Hepatocyte (in vitro differentiated cells): ENCODE measurements around the gene EQTN. TPM values are rescaled to one million over a fixed set of nuclear protein-coding genes. Genes with fewer than 3 reads are reported as not detected.
A peak's percentile ranks its signal among the peaks of the same experiment; 100 is the strongest.
"Not testable (repeated sequence)": the region's sequence is repeated elsewhere in the genome, so short reads cannot be mapped to it uniquely, and the experiment has no call there.

Source experiments
- DNase-seq: peaks from one replicate; pipeline ENCODE4 v3.0.0-alpha.2; 2016; ENCODE audit warnings: low spot score
- H2AFZ ChIP-seq: fragments of 200-600 bp; sonication (generic); 2 replicates; pipeline ENCODE4 v1.6.0; 2016; ENCODE audit warnings: antibody characterized with exemption, mild to moderate bottlenecking
- H3K27ac ChIP-seq: fragments of 200-600 bp; sonication (generic); 2 replicates; pipeline ENCODE4 v1.5.1; 2016; ENCODE audit warnings: mild to moderate bottlenecking
- H3K27me3 ChIP-seq: fragments of 200-600 bp; sonication (generic); 2 replicates; pipeline ENCODE4 v1.6.1; 2016
- H3K36me3 ChIP-seq: fragments of 200-600 bp; sonication (generic); replicated peaks from 2 replicates; pipeline ENCODE4 v1.5.1; 2016; ENCODE audit warnings: low read depth; ENCODE audit not compliant: insufficient read depth
- H3K4me1 ChIP-seq: fragments of 200-600 bp; sonication (generic); 2 replicates; pipeline ENCODE4 v1.5.1; 2016; ENCODE audit warnings: mild to moderate bottlenecking, moderate library complexity; ENCODE audit not compliant: insufficient read depth
- H3K4me2 ChIP-seq: fragments of 200-600 bp; sonication (generic); 2 replicates; pipeline ENCODE4 v1.6.0; 2016
- H3K4me3 ChIP-seq: fragments of 200-600 bp; sonication (generic); 2 replicates; pipeline ENCODE4 v1.5.1; 2016; ENCODE audit warnings: mild to moderate bottlenecking
- H3K79me2 ChIP-seq: fragments of 200-600 bp; sonication (generic); 2 replicates; pipeline ENCODE4 v1.6.0; 2017; ENCODE audit warnings: mild to moderate bottlenecking
- H3K9me2 ChIP-seq: fragments of 200-600 bp; sonication (generic); replicated peaks from 2 replicates; pipeline ENCODE4 v1.6.0; 2017; ENCODE audit warnings: mild to moderate bottlenecking; ENCODE audit not compliant: insufficient read depth
- H3K9me3 ChIP-seq: fragments of 200-600 bp; sonication (generic); 2 replicates; pipeline ENCODE4 v1.5.1; 2016; ENCODE audit warnings: low read depth, mild to moderate bottlenecking
- H4K20me1 ChIP-seq: fragments of 200-600 bp; sonication (generic); 2 replicates; pipeline ENCODE4 v1.6.0; 2016; ENCODE audit warnings: mild to moderate bottlenecking; ENCODE audit not compliant: insufficient read depth, poor library complexity, severe bottlenecking
- CTCF ChIP-seq: fragments of 200-600 bp; sonication (generic); IDR thresholded peaks from 2 replicates; pipeline ENCODE4 v1.5.1; 2016; ENCODE audit warnings: antibody characterized with exemption, mild to moderate bottlenecking; ENCODE audit not compliant: poor library complexity
- EZH2 ChIP-seq: fragments of 200-600 bp; sonication (generic); IDR thresholded peaks from 2 replicates; pipeline ENCODE4 v1.6.1; 2016; ENCODE audit warnings: antibody characterized with exemption, mild to moderate bottlenecking, borderline replicate concordance
- EZH2phosphoT487 ChIP-seq: fragments of 200-600 bp; sonication (generic); IDR thresholded peaks from one replicate; pipeline ENCODE4 v1.6.1; 2018; ENCODE audit warnings: antibody characterized with exemption, mild to moderate bottlenecking, low read depth, moderate library complexity; ENCODE audit not compliant: unreplicated experiment, severe bottlenecking
- WGBS: methylation state at CpG from one replicate; pipeline ENCODE4 v1.1.6; 2016; ENCODE audit warnings: low lambda C conversion rate; ENCODE audit errors: missing lambda C conversion rate; 5-methylcytosine and 5-hydroxymethylcytosine counted together
- polyA plus RNA-seq: library from polyadenylated mRNA; unstranded; fragments of >200 nt; fragmentation: Nextera tagmentation; extraction: Ambion mirVana; gene quantifications from 2 replicates; pipeline ENCODE4 v1.2.1, GENCODE V29; 2016
- total RNA-seq: library from RNA; depleted of rRNA; stranded (reverse); fragments of >200 nt; gene quantifications from 2 replicates; pipeline ENCODE4 v1.2.3, GENCODE V29; 2014

Gene EQTN
- total and polyA plus RNA-seq, 2 experiments from 2014 or later = 1.1 TPM; not detected in 1

GRCh38 chr9:27248702-27249101 lies 48.2 kb downstream of the EQTN start:
- Histone ChIP-seq H2AFZ (no peak overlapping the region), H3K4me3 (no peak overlapping the region), H3K4me2 (no peak overlapping the region), H3K9me3 (no peaks in the 10 kb centered on the region), H3K27ac (no peak overlapping the region), H4K20me1 (no peaks in the 10 kb centered on the region), H3K36me3 (no peaks in the 10 kb centered on the region), H3K9me2 (no peaks in the 10 kb centered on the region), H3K79me2 (no peaks in the 10 kb centered on the region), H3K27me3 (no peaks in the 10 kb centered on the region), H3K4me1 (no peaks in the 10 kb centered on the region)
- DNase-seq = no peak
- TF ChIP-seq EZH2 (no peak), CTCF (no peak), EZH2phosphoT487 (no peak)

GRCh38 chr9:27247756-27248155 lies 49.2 kb downstream of the EQTN start:
- peak; percentile 76 for DNase-seq
- H3K4me2 ChIP-seq = no peak overlapping the region
- H3K9me2 ChIP-seq = no peaks in the 10 kb centered on the region
- H3K36me3 ChIP-seq = no peaks in the 10 kb centered on the region
- no peaks in the 10 kb centered on the region for H3K27me3 ChIP-seq
- H3K4me3 ChIP-seq = no peak overlapping the region
- no peaks in the 10 kb centered on the region for H3K4me1 ChIP-seq
- peak; percentile 71 for TF ChIP-seq CTCF
- no peak for TF ChIP-seq EZH2
- TF ChIP-seq EZH2phosphoT487 = no peak
- H3K9me3 ChIP-seq = no peaks in the 10 kb centered on the region
- no peaks in the 10 kb centered on the region for H3K79me2 ChIP-seq
- WGBS = 12% methylated on average over 2 of the region's 2 CpGs
- no peak overlapping the region for H3K27ac ChIP-seq
- H2AFZ ChIP-seq = no peak overlapping the region
- H4K20me1 ChIP-seq = no peaks in the 10 kb centered on the region

- not testable (repeated sequence) for H3K9me3 ChIP-seq, H3K27ac ChIP-seq, H3K36me3 ChIP-seq, H3K4me1 ChIP-seq, H4K20me1 ChIP-seq, H2AFZ ChIP-seq, H3K9me2 ChIP-seq, DNase-seq, H3K4me3 ChIP-seq, H3K27me3 ChIP-seq, H3K4me2 ChIP-seq, H3K79me2 ChIP-seq
- 86% methylated on average over 12 of the region's 12 CpGs for WGBS
Measured at GRCh38 chr9:27239648-27240047, 57.3 kb downstream of the EQTN start.

Other genes with a start within 250 kb of the EQTN start
- 3.9 and 5.6 TPM in 2 replicates for gene TEK, start 187.9 kb downstream of the EQTN start, total RNA-seq
- gene TEK, start 187.9 kb downstream of the EQTN start, polyA plus RNA-seq = 2.0 TPM in 2 replicates
- gene IFNK, start 227.1 kb upstream of the EQTN start, total RNA-seq = not detected in 2 replicates
- 0.36 TPM in 1 of 2 replicates, not detected in the other for gene IFNK, start 227.1 kb upstream of the EQTN start, polyA plus RNA-seq
- gene MOB3B, start 232.7 kb upstream of the EQTN start, total RNA-seq = 13.3 and 14.1 TPM in 2 replicates
- 8.5 and 13.5 TPM in 2 replicates for gene MOB3B, start 232.7 kb upstream of the EQTN start, polyA plus RNA-seq